NCI-H460 (cell line): ENCODE measurements around the gene MCF2L. TPM values are rescaled to one million over a fixed set of nuclear protein-coding genes. Genes with fewer than 3 reads are reported as not detected.
"Not testable (repeated sequence)": the region's sequence is repeated elsewhere in the genome, so short reads cannot be mapped to it uniquely, and the experiment has no call there.

Experiments
- DNase-seq: peaks from one replicate; pipeline ENCODE4 v3.0.0-alpha.2; 2016; ENCODE audit warnings: low read depth; ENCODE audit errors: extremely low read depth
- total RNA-seq: library from RNA; depleted of rRNA; stranded (reverse); fragments of >200 nt; shearing (Covaris generic); gene quantifications from 2 replicates; pipeline ENCODE4 v1.2.3, GENCODE V29; 2014

The MCF2L gene
- total RNA-seq, 1 experiment from 2014 or later, result 0.97 TPM

GRCh38 chr13:113045251-113046127, 76.5 kb downstream of the MCF2L start:
- DNase-seq, result no peak

- DNase-seq, result no peak
Measured at GRCh38 chr13:113046128-113046882, 77.3 kb downstream of the MCF2L start.

GRCh38 chr13:113046883-113047244, 77.8 kb downstream of the MCF2L start:
- no peak for DNase-seq

- DNase-seq, result no peak
Measured at GRCh38 chr13:113047587-113047986, 78.6 kb downstream of the MCF2L start.

- DNase-seq, result no peak
Measured at GRCh38 chr13:113048766-113049165, 79.8 kb downstream of the MCF2L start.

GRCh38 chr13:113049521-113049941, 80.5 kb downstream of the MCF2L start:
- DNase-seq, result no peak

GRCh38 chr13:113049981-113050380, 81.0 kb downstream of the MCF2L start:
- no peak for DNase-seq

- DNase-seq, result no peak
Measured at GRCh38 chr13:113050734-113051431, 81.9 kb downstream of the MCF2L start.

GRCh38 chr13:113051641-113052040, 82.6 kb downstream of the MCF2L start:
- no peak for DNase-seq

GRCh38 chr13:113052206-113052605, 83.2 kb downstream of the MCF2L start:
- DNase-seq, result no peak

GRCh38 chr13:113052971-113053370, 84.0 kb downstream of the MCF2L start:
- no peak for DNase-seq

GRCh38 chr13:113053376-113053775, 84.4 kb downstream of the MCF2L start:
- no peak for DNase-seq

- no peak for DNase-seq
Measured at GRCh38 chr13:113053801-113054604, 85.0 kb downstream of the MCF2L start.

- no peak for DNase-seq
Measured at GRCh38 chr13:113057084-113057483, 88.1 kb downstream of the MCF2L start.

- DNase-seq, result not testable (repeated sequence)
Measured at GRCh38 chr13:113057559-113057958, 88.5 kb downstream of the MCF2L start.

GRCh38 chr13:113058129-113058987, 89.3 kb downstream of the MCF2L start:
- no peak for DNase-seq

- DNase-seq, result no peak
Measured at GRCh38 chr13:113058988-113059850, 90.2 kb downstream of the MCF2L start.

- no peak for DNase-seq
Measured at GRCh38 chr13:113059891-113060290, 90.9 kb downstream of the MCF2L start.
